Activated effector memory CD4-positive, alpha-beta T cell treated with Interleukin-2 at 50 U/mL for 16 hours (primary cell): ENCODE data around the gene SERGEF.

Experiments used
- DNase-seq: peaks from one replicate; pipeline ENCODE4 v3.0.0-alpha.2; 2020

The SERGEF gene

DNA sequence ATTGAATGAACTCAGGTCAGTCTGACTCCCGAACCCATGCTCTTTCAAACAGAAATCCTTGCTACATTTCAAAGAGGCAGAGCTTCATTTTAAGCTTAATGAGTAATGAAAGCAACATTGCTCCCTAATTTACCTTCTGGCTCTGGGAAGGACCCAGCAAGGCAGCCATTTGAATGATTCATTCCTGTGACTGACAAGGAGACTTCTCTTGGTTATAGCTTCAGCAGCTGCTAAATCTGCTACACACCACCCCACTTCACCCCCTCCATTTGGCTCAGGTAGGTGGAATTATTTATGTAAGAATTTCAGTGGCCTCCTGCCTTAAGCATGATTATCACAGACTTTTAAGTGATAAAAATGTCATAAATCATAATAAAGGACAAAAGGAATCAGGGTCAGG is 160.6 kb downstream of the SERGEF start:
- no peak for DNase-seq

DNA sequence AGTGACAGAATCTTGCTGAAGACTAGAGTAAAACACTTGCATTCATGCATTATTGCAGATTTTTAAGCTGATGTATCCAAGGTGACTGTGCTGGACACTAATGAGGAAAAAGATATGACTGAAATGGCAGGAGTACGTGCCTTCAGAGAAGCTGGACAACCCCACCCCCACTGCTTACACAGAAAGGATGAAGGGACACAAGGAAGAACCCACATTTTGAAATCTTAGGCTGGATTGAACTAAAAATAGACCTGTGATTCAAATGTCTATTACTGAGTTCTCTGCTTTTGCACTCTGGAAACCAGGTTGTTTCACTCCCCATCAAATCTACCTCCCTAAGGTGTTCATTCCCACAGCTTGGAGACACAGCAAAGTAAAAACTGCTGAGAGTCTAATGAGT is 161.2 kb downstream of the SERGEF start:
- no peak for DNase-seq

DNA sequence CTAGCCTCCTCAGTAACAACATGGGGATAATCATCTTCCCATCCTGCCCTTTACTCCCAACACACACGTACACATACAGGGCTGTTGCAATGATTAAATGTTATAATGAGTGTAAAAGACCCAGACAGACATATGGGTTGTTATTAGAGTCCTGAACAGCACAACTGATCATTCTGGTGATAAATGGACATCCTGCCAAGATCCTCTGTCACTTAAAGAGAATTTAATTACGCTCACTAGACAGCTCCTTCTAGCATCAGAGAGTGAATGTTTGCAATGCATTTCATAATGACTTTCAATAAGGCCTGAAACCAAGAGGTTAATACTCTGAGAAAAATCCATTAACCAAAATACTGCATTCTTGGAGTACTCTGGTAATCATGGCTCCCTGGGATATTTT is 162.5 kb downstream of the SERGEF start:
- no peak for DNase-seq

GRCh38 chr11:17848715-17849114 is 164.1 kb downstream of the SERGEF start:
- no peak for DNase-seq

GRCh38 chr11:17846852-17847453 is 165.9 kb downstream of the SERGEF start:
- DNase-seq: no peak

DNA sequence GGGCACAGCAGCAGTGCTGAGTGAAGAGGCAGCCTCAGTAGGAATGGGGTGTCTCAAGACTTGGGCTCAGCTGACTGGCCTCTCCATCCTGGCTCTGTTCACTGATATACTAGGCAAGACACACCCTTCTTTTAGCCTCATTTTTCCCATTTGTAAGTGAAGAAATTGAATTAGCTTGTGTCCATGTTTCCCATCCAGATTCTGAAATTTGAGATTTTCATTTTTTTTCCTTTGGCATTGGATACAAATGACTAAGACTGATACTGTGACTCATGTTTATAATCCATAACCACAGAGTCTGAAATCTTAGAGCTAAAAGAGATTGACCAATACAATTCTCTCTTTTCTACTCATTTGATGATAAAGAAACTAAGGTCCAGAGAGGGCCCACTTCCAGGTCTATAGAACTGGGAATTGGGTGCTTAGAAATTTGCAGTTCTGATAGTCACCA is 167.4 kb downstream of the SERGEF start:
- DNase-seq: no peak

- no peak for DNase-seq
These were observed 172.7 kb downstream of the SERGEF start for GRCh38 chr11:17840101-17840548.

GRCh38 chr11:17839450-17839849 is 173.4 kb downstream of the SERGEF start:
- no peak for DNase-seq

GRCh38 chr11:17838102-17838501 is 174.7 kb downstream of the SERGEF start:
- DNase-seq: no peak

GRCh38 chr11:17831883-17832282 is 181.0 kb downstream of the SERGEF start:
- DNase-seq: no peak

GRCh38 chr11:17831228-17831627 is 181.6 kb downstream of the SERGEF start:
- DNase-seq: no peak

GRCh38 chr11:17828311-17828751 is 184.5 kb downstream of the SERGEF start:
- no peak for DNase-seq

GRCh38 chr11:17827006-17827405 is 185.8 kb downstream of the SERGEF start:
- no peak for DNase-seq

DNA sequence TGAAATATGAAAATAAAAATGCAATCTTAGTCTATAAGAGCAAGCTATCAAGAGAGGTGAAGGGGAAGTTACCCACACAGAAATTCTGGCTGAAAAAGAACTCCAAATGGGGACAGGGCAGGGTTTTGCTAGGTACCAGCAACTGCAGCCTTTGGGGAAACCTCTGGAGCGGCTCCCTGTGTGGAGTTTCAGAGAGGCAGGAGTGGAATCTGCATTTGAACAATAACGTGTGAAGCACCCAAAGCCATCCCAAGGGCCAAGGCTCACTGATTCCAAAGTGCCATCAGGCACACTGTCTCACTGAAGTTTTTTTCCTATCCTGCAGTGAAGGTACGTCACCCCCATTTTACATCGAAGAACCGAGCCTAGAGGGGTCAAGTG is 190.5 kb downstream of the SERGEF start:
- DNase-seq: no peak

GRCh38 chr11:17821648-17822400 is 191.0 kb downstream of the SERGEF start:
- no peak for DNase-seq

DNA sequence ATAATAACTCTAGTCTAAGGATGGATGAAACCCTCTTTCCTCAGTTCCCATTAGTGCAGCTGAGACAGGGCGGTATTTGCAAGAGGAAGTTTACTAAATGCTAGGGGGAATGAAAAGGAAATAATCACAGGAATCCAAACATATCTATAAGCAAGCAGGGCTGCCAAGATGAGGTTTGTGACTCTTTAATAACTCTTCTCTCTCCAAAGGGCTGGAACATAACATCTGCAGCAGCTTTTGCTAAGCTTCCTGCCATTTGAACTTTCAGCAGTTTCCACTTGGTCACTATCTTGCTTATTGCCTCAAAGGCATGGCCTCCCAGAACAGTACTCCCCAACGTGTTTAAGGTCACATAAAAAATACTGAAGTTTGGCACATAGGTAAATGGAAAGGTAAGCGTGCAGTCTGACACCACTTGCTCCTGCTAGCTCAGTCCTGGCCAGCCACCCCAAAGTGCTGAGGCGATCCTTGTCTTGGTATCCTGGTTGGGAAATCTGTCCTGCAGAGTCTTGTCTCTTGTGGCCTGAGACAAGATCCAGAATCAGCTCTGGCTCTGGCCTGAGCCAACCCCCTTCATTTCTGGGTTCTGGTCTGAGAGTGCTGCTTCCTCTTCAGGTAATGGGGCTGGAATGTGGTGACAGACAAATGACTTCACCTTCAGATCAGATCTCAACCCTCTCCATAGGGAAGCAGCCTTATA is 196.5 kb downstream of the SERGEF start:
- DNase-seq: no peak

GRCh38 chr11:17814546-17814945 is 198.3 kb downstream of the SERGEF start:
- no peak for DNase-seq

DNA sequence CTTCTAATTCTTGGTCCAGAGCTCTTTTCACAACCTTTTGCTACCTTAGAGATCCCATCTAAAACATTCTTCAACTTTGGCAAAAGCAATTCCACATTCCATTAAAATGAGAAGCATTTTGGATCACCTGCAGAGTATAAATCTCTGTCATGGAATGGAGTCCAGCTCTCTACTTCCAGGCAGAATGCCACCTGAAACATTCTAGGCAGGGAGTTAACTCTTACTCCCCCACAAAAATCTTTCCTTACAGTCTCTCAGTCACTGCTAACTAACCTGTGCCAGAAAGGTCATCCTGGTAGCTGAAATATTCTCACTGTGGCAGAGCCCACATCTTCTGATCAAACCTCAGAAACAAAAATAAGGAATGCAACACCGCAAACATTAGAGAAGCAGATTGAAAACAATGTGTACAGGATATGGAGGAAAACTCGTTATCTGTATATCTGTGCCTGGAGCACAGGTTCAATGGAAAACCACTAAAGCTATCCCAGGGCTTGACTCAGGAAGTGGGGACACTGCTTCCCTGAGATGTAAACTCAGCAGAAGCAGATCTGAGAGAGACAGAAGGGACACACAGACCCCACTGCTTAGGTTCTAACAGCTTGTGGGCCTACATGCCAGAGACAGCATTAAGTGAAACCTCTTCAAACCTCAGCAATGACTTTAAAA is 199.3 kb downstream of the SERGEF start:
- DNase-seq: no peak

GRCh38 chr11:17812865-17813187 is 200.0 kb downstream of the SERGEF start:
- DNase-seq: no peak

DNA sequence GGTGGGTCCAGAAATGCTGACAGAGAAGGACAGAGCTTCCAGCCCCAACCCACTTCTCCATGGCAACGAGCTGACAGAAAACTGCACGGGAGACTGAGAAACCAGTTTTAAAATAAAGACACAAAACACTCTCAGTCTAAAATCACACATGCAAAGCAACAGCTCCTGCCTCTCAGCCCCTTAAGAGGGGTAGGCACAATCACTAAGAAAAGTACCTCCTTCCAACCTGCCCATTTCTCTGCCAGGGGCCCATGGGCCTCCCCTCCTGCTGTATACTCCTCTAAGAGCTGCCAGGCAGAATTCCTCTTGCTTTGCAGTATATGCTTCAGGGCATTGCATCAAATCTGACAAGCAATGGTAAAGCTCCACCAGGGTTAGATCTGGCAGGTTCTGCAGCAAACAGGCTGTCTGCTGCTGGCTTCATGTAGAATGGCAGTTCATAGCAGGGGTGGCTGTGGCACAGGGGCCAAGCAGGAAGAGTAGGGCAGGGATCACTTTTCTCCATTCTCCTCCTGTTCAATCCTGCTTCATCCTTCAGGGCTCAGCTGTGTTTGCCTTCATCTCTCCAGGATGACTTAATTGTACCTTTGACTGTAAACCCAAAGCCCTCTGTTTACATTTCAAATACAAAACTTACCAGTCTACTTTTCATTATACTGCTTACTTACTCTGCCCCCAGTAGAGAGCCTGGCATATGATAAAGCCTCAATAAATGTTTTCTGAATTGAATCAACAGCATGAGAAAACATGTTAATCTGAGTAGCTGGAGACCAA is 200.6 kb downstream of the SERGEF start:
- no peak for DNase-seq

GRCh38 chr11:17811352-17811751 is 201.5 kb downstream of the SERGEF start:
- no peak for DNase-seq

GRCh38 chr11:17810746-17811145 is 202.1 kb downstream of the SERGEF start:
- no peak for DNase-seq

- no peak for DNase-seq
These were observed 202.8 kb downstream of the SERGEF start for GRCh38 chr11:17810041-17810440.
